Measurements from ENCODE around the gene FECH. TPM values are rescaled to one million over a fixed set of nuclear protein-coding genes. Genes with fewer than 3 reads are reported as not detected.

FECH gene
- total RNA-seq, 3 donors from 2014 or later = 17.1 to 22.0 (median 20.4) TPM

DNA sequence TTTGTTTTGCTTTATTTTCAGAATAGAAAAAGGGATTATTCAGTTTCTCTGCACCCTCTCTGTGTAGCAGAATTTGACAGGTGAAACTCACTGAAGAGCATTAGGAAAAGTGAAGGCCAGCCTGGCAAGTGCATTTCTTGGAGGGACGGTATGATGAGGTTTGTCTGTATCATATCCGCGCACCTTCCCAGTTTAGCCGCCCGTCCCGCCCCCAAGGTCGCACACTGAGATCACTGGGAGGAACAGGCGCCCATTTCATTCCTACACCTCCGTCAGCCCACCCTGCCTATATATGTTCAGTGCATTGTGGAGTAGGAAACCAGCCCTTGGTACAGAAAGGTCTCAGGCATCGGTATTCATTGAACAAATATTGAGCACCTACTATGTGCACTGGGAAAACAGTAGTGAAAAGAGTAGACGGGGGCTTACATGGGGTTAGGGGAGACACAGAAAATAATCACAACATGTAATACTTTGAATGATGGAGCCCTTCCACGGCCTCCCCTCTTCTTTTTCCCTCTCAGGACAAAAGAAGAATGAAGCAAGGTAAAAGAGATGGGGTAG lies 678 bp upstream of the FECH start:
- ATAC-seq = no peak
- Histone ChIP-seq H3K4me1 (ENCODE audit: low read depth) (peaks cover 7% of the 10 kb centered on the region), H3K9me3 (no peaks in the 10 kb centered on the region), H3K36me3 (ENCODE audit: low read depth) (no peaks in the 10 kb centered on the region), H3K4me3 (no peak overlapping the region)
- TF ChIP-seq, protein P1, sequence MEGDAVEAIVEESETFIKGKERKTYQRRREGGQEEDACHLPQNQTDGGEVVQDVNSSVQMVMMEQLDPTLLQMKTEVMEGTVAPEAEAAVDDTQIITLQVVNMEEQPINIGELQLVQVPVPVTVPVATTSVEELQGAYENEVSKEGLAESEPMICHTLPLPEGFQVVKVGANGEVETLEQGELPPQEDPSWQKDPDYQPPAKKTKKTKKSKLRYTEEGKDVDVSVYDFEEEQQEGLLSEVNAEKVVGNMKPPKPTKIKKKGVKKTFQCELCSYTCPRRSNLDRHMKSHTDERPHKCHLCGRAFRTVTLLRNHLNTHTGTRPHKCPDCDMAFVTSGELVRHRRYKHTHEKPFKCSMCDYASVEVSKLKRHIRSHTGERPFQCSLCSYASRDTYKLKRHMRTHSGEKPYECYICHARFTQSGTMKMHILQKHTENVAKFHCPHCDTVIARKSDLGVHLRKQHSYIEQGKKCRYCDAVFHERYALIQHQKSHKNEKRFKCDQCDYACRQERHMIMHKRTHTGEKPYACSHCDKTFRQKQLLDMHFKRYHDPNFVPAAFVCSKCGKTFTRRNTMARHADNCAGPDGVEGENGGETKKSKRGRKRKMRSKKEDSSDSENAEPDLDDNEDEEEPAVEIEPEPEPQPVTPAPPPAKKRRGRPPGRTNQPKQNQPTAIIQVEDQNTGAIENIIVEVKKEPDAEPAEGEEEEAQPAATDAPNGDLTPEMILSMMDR (IDR thresholded peaks at IDR 0.05) = no peak
- intact Hi-C loops (cut with DNase I, micrococcal nuclease) = no loop called here
- DNase-seq = peak in 1 of 3 donors; percentile 14

DNA sequence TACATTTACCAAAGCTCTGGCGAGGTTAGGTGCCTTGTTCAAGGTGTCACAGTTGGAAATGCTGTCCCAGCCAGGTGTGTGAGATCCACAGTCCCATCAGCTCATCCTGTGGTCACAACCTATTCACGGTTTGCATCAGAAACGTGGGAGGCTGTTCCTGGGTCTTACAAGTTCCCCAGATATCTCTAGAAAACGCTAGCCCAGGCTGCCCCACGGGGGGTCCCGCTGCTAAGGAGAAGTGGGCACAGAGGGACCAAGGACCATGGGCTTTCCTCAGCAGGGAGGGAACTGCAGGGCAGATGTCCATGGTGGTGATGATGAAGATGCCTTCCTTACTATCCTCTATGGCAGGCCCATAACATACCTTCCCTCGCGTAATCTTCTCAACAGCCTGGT lies 649 bp downstream of the FECH start:
- Histone ChIP-seq H3K9me3 (no peaks in the 10 kb centered on the region), H3K36me3 (ENCODE audit: low read depth) (no peaks in the 10 kb centered on the region), H3K4me1 (ENCODE audit: low read depth) (peaks cover 7% of the 10 kb centered on the region), H3K4me3 (peak overlapping the region; percentile 65)
- TF ChIP-seq, protein P1 (IDR thresholded peaks at IDR 0.05) = no peak
- intact Hi-C loops (cut with DNase I, micrococcal nuclease) = no loop called here
- peak; percentile 1 for ATAC-seq
- no peak for DNase-seq

DNA sequence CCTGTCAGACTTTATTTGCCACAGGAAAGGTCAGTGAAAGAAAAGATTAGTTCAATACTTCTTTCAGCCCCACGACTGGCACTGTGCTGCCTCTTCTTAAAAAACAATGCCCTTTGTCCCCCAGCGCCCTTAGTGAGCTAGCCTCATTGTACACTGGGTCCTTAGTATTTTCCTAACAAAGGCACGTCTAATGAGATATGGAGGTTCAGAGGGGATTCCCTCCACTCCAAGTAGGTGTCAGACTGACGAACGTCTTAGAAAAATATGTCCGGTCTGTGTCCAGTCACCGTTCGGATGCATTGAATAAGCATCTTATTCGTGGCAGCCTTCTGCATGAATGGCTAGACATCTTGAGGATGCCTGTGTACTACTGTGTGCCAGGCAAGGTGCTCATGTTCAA lies 1.1 kb downstream of the FECH start:
- DNase-seq (no peak), ATAC-seq (no peak)
- Histone ChIP-seq H3K4me3 (no peak overlapping the region), H3K4me1 (ENCODE audit: low read depth) (peaks cover 7% of the 10 kb centered on the region), H3K36me3 (ENCODE audit: low read depth) (no peaks in the 10 kb centered on the region), H3K9me3 (no peaks in the 10 kb centered on the region)
- TF ChIP-seq, protein P1 (IDR thresholded peaks at IDR 0.05) = no peak
- intact Hi-C loops (cut with DNase I, micrococcal nuclease) = no loop called here

DNA sequence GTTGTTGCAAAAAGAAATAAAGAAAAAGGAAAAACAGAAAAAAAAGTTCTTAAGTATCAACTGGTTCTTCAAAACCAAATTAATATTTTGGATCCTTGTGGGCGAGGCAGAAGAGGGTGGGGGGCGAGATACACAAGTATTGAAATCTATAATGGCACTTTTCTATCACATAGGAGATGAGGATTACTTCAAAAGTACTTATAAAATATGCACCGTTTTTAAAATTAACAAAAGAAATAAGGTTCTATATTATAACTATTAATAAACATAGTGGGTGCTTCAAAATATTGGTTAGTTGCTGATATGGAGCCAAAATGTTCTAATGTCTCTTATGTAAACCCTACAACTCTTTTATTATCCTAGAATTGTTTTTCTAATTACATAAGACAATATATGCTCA lies 2.1 kb downstream of the FECH start:
- ATAC-seq (no peak), DNase-seq (no peak)
- Histone ChIP-seq H3K36me3 (ENCODE audit: low read depth) (no peaks in the 10 kb centered on the region), H3K4me1 (ENCODE audit: low read depth) (peaks cover 7% of the 10 kb centered on the region), H3K9me3 (no peaks in the 10 kb centered on the region), H3K4me3 (no peak overlapping the region)
- TF ChIP-seq, protein P1 (IDR thresholded peaks at IDR 0.05) = no peak
- intact Hi-C loops (cut with DNase I, micrococcal nuclease) = no loop called here

DNA sequence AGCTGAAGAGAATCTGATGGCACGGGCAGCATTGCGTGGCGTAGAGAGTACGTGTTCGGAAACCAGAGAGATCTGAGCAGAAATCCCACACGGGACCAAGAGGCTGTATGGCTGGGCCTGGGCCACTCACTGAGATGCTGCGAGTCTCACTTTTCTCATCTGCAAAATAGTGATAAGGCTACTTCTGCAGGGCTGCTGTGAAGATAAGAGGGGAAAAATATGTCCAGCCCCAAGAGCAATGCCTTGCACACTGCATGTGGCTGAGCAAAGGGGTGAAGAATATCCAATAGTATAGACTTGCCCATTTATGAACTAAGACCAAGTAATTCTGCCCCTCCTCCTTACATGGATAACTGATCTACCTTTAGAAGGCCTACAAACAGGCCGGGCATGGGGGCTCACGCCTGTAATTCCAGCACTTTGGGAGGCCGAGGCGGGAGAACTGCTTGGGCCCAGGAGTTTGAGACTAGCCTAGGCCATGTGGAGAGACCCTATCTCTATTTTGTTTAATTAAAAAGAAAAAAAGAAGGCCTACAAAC lies 3.1 kb downstream of the FECH start:
- TF ChIP-seq, protein P1 (IDR thresholded peaks at IDR 0.05) = no peak
- no peak overlapping the region for H3K4me3 ChIP-seq
- H3K36me3 ChIP-seq (ENCODE audit: low read depth) = no peaks in the 10 kb centered on the region
- peaks cover 7% of the 10 kb centered on the region for H3K4me1 ChIP-seq (ENCODE audit: low read depth)
- intact Hi-C loops (cut with DNase I, micrococcal nuclease) = no loop called here
- no peak for ATAC-seq
- no peaks in the 10 kb centered on the region for H3K9me3 ChIP-seq
- no peak for DNase-seq
